ENCODE results near the gene UGT1A10. TPM values are rescaled to one million over a fixed set of nuclear protein-coding genes. Genes with fewer than 3 reads are reported as not detected.

The UGT1A10 gene
- total RNA-seq, 1 experiment from 2014 or later, result not detected

GRCh38 chr2:233698740-233699139, 62.5 kb downstream of the UGT1A10 start:
- no peaks in the 10 kb centered on the region for H3K23me2 ChIP-seq (ENCODE audit: insufficient read length, low read depth, low read length, poor library complexity, severe bottlenecking)
- no peak overlapping the region for H2AK5ac ChIP-seq (ENCODE audit: insufficient read length, low read length)
- TF ChIP-seq CTCF (conservative IDR thresholded peaks at IDR 0.05), result no peak
- Mint-ChIP-seq H3K36me3 (ENCODE audit: insufficient read depth in 1 of 3, low read depth in 3 of 3) (peaks cover 0 to 4% (median 1%) of the 10 kb centered on the region in 3 experiments; a peak in 3 of 7 replicates), H3K4me1 (peaks cover 14 to 20% of the 10 kb centered on the region in 2 experiments), H3K4me3 (no peak overlapping the region), H3K27ac (peak overlapping the region in 2 of 3 experiments; percentile 59 to 80; a peak in 2 of 7 replicates), H3K27me3 (ENCODE audit: low read depth) (no peaks in the 10 kb centered on the region), H3K9me3 (peaks cover 0 to 7% of the 10 kb centered on the region in 2 experiments; a peak in 1 of 5 replicates)
- H2BK5ac ChIP-seq (ENCODE audit: insufficient read length, low read length), result no peak overlapping the region
- no peaks in the 10 kb centered on the region for H3K9me3 ChIP-seq (ENCODE audit: control insufficient read depth, low read depth, low read length)
- no peak for DNase-seq
- H3K27me3 ChIP-seq (ENCODE audit: insufficient read depth, low read length), result no peaks in the 10 kb centered on the region
- no peak overlapping the region for H4K5ac ChIP-seq (ENCODE audit: insufficient read length, low read depth, low read length)
- H2BK15ac ChIP-seq (ENCODE audit: low read depth, low read length), result no peak overlapping the region
- no peak overlapping the region for H2AFZ ChIP-seq (ENCODE audit: low read length)
- no peak overlapping the region for H3K56ac ChIP-seq (ENCODE audit: insufficient read length, low read depth, low read length)
- no peaks in the 10 kb centered on the region for H3K79me1 ChIP-seq (ENCODE audit: insufficient read depth, low read depth, low read length, poor library complexity, severe bottlenecking)
- no CpG with 5 or more reads among the region's 4 CpGs for WGBS (ENCODE audit: extremely low coverage, insufficient read length, low lambda C conversion rate)
- no peak overlapping the region for H4K91ac ChIP-seq (ENCODE audit: insufficient read length, low read depth, low read length)
- no peak overlapping the region for H3K4me2 ChIP-seq (ENCODE audit: insufficient read depth, insufficient read length, low read length)
- H3K4me1 ChIP-seq (ENCODE audit: insufficient read depth, low read length), result no peaks in the 10 kb centered on the region
- no peak overlapping the region for H3K18ac ChIP-seq (ENCODE audit: insufficient read length, low read depth, low read length)
- H2BK120ac ChIP-seq (ENCODE audit: low read depth, low read length, poor library complexity, severe bottlenecking), result no peak overlapping the region
- no peak overlapping the region for H3K4ac ChIP-seq (ENCODE audit: low read depth, low read length)
- no peak overlapping the region for H4K8ac ChIP-seq (replicated peaks; ENCODE audit: insufficient read length, low read depth, low read length)
- H3K23ac ChIP-seq (ENCODE audit: insufficient read length, low read depth, low read length), result no peak overlapping the region
- H3K27ac ChIP-seq (ENCODE audit: insufficient read length, low read depth, low read length), result no peak overlapping the region
- no peak overlapping the region for H2BK20ac ChIP-seq (ENCODE audit: low read depth, low read length, poor library complexity, severe bottlenecking)
- no peak overlapping the region for H3K9ac ChIP-seq (ENCODE audit: extremely low read depth, insufficient read length, low read length)
- H3K79me2 ChIP-seq (ENCODE audit: insufficient read depth, low read length), result no peaks in the 10 kb centered on the region
- H3T11ph ChIP-seq (ENCODE audit: low read length), result no peak overlapping the region
- no peak overlapping the region for H2BK12ac ChIP-seq (ENCODE audit: insufficient read length, low read depth, low read length)
- H3K14ac ChIP-seq (ENCODE audit: insufficient read depth, low read length), result no peak overlapping the region
- no peaks in the 10 kb centered on the region for H4K20me1 ChIP-seq (ENCODE audit: control insufficient read depth, insufficient read depth, insufficient read length)
